Activated gamma-delta T cell treated with Interleukin-2 at 50 U/mL for 16 hours (primary cell): ENCODE measurements around the gene SPAG7.
A peak's percentile ranks its signal among the peaks of the same experiment; 100 is the strongest.

Source experiments
- DNase-seq: peaks from one replicate; pipeline ENCODE4 v3.0.0-alpha.2; 2020

SPAG7 gene

DNA sequence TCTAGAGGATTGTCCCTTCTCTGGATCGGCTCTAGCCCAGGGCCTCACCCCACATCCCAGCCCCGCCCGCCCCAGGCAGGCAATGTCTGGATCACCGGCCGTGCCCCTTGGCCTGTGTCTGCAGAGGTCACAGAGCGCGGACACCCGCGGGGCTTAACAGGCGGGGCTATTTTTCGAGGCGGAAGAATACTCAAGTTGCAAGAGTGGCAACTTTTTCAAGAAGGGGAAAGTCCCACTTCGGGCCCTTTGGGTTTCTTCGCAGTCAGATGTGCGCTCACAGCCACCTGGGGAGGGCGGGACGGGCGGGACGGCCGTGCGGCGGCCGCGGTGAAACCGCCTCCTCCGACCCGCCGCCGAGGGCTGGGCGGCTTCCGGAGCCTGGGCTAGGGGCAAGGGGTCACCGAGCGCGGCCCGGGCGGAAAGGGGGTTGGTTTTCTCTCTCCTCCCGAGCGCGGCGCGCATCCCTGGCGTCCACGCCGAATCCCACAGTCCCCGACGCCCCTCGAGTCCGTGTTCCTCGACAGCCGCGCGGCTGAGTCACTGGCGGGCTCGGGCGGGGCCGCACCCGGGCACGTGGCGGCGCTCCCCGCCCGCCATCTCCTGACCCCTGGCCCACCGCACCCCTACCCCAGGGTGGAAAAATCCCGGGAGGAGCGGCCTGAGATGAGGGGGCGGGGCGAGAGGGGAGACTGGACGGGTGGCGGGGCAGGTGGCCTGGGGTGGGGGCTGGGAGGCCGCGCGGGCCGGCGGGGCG lies 18.1 kb downstream of the SPAG7 start:
- DNase-seq = peak; percentile 71

- peak; percentile 68 for DNase-seq
These were observed 18.7 kb downstream of the SPAG7 start for GRCh38 chr17:4948931-4949320.

DNA sequence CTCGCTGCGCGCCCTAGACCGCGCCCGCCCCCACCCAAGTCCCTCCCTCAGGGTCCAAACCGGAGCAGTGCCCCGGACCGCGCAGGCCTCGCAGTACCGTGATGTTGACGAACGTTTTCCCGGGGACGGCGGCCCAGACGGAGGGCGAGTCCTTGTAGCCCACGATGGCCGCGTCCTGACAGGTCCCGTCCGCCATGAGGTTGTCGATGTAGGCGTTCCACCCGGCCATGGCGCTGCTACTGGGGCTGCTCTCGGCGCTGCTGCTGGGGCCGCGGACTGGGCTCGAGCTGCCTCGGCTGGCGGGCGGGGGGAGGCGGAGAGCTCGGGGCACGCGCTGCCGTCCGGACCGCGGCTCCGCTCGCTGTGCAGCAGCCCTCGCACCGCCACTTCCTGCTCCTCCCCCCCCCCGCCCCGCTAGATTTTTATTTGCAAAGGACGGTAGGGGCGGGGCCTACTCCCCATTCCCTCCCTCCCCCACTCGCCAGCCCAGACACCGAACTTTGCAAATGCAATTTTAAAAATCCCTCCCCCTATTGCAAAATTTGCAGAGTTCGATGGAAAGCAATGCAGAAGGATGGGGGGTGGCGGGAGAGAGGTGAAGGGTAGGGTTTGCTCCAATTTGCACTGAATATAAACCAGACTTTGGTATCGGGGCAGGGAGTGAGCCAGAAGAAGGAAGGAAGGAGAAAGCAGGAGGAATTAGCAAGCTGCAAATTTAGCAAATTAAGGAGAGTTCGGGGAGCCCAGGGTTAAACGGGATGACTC lies 19.3 kb downstream of the SPAG7 start, which contains the start of gene PFN1:
Gene PFN1, minus strand, starts transcription at position 365 of the 765 bp plus-strand sequence. Its CDS starts 136 bp downstream, at position 229.
- DNase-seq = peak; percentile 92

DNA sequence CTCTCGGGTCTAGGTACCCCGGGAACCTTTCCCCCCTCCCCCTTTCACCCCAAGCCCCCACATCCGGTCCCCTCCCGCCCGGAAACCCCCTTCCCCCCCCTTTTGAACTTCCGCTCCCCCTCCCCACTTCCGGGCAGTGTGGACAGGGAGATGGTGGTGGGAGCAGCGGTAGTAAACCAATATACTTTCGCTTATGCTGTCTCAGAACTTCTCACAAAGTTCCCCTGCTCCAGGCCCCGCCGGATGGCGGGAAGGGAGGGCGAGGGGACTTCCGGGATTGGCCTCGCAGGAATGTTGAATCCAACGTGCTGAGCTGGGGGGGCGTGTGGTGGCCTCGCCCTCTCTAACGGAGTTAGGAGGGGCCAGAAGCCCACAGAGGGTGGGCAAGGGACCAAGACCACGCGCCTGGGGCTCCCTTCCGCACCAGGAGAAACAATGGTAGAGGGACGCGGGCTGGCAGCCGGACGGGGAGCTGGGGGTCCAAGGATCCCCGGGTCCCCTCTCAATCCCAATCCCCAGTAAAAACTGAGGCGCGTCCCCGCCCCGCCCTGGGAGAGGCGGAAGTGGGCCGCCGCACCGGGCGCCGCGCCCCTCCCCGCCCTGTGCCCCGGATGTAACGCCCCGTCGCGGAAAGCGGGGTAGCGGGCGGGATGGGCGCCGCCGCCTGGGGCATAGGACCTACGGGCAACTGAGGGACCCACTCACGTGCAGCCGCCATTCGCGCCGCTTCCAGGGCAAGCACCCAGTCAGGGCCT lies 20.0 kb downstream of the SPAG7 start:
- DNase-seq = peak; percentile 69

GRCh38 chr17:4947010-4947410 lies 20.6 kb downstream of the SPAG7 start:
- DNase-seq = no peak

DNA sequence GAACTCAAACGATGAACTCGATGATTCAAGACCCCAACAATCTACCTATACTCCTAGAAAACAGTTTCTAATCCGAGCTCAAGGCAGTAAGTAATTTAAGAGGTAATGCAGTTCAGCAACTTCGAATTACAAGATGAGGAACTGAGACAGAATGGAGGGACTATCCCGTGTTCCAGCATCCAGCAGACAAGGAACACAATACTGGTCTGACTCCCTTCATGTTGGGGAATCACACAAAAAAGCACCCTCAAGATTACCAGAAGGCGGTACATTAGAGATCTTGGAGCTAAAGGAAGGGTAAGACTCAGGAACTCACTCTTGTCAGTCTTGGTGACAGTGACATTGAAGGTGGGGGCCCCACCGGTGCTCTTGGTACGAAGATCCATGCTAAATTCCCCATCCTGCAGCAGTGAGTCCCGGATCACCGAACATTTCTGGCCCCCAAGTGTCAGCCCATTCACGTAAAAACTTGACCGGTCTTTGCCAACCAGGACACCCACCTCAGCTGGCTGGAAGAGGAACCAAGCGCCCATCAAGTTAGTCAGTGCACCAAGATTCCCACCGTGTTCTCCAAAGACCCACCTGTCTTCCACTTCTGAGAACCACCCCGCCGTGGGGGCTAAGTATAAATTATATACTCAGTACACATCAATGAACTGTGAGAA lies 21.2 kb downstream of the SPAG7 start:
- DNase-seq = no peak

DNA sequence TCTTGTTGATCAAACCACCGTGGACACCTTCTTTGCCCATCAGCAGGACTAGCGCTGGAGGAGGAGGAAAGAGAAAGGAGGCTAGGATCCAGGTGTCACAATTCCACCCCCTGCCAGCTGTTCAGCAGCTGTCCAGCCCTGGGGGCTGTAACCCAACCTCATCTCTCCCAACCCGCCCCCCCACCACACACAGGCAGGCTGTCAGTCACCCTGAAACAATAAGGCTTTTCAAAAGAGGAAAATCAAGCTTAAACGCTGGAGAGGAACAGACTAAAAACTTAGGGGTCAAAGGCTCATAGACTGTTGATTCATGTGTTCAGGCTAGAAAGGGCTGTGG lies 21.7 kb downstream of the SPAG7 start:
- no peak for DNase-seq

GRCh38 chr17:4945176-4945943 lies 22.3 kb downstream of the SPAG7 start:
- peak; percentile 75 for DNase-seq

GRCh38 chr17:4944554-4945175 lies 23.0 kb downstream of the SPAG7 start:
- no peak for DNase-seq

DNA sequence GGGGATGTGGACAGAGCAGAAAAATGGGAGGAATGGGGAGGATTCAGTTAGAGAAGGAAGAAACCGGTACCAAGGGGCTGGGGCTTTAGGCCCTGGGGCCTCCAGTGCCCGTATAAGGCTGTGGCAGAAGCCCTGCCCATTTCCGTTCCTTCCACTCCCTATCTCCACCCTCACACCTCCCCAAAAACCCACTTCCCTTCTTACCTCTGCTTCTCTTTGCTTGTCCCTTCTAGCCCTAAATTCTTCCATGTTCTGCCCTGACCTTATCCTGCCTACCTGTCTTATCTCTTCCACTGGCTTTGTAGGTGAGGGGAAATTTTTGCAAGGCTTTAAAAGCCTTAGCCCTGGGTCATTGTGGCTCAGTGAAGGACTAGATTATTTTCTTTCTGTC lies 23.5 kb downstream of the SPAG7 start:
- peak; percentile 64 for DNase-seq

- no peak for DNase-seq
These were observed 24.7 kb downstream of the SPAG7 start for GRCh38 chr17:4942760-4943508.

DNA sequence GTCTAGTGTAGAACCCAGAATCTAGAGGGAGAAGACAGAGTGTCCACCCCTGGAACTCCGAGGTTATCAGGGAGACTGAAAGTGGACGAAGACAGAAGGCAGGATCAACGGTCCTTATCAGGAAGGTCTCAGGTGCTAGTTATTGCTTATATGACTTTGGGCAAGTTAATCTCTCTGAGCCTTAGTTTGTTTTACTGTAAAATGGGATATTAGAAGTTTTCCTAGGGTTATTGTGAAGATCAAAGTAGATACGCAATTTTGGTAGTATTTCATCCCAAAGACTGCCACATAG lies 26.4 kb downstream of the SPAG7 start:
- no peak for DNase-seq

GRCh38 chr17:4940555-4941318 lies 26.9 kb downstream of the SPAG7 start:
- DNase-seq = peak; percentile 51

- DNase-seq = peak; percentile 94
These were observed 27.6 kb downstream of the SPAG7 start, which contains the start of the genes RNF167 and SLC25A11 for GRCh38 chr17:4939796-4940554. Gene RNF167, plus strand, starts transcription at chr17:4940268. Its CDS starts 642 bp downstream, at chr17:4940910. Gene SLC25A11, minus strand, starts transcription at chr17:4940046. Its CDS starts 136 bp downstream, at chr17:4939910.

DNA sequence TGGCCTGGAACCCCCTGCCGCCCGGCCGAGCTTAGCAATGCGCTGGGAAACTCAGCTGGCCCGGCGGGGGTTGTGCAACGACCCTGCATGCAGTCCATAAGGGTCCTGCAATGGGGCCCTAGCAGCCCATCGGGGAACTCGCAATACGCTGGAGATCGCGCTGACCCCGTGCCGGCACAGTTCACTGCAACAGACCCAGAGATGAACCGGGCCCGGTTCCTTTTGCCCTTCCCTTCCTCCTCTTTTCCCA lies 28.1 kb downstream of the SPAG7 start:
- no peak for DNase-seq

GRCh38 chr17:4938688-4939545 lies 28.7 kb downstream of the SPAG7 start:
- no peak for DNase-seq

GRCh38 chr17:4938069-4938491 lies 29.5 kb downstream of the SPAG7 start:
- no peak for DNase-seq

DNA sequence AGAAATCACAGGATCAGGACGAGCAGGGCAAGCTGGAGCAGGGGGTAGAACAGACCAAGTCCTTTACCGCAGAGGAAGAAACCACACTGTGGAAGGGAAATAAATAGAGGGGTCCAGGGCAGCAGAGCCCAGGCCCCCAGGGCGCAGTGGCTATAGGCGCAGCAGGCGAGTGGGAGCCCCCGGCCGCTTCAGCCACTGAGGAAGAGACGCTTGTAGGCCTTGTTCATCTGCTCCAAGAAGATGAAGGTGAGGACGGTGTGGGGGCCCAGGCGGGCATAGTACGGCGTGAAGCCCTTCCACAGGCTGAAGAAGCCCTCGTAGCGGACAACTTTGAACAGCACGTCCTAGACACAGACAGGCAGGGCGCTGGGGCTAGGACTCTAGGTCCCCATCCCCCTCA lies 30.1 kb downstream of the SPAG7 start:
- no peak for DNase-seq

- no peak for DNase-seq
These were observed 31.2 kb downstream of the SPAG7 start for GRCh38 chr17:4936436-4936835.
